Glutamatergic neuron (in vitro differentiated cells): ENCODE results near the gene CCDC88B. TPM values are rescaled to one million over a fixed set of nuclear protein-coding genes. Genes with fewer than 3 reads are reported as not detected.

Source experiments
- DNase-seq: peaks from one replicate; pipeline ENCODE4 v3.0.0; 2022
- H3K27ac Mint-ChIP-seq: one replicate; pipeline ENCODE4 v1.8.0; 2020; ENCODE audit warnings: mild to moderate bottlenecking, mixed read lengths, inconsistent platforms; ENCODE audit not compliant: unreplicated experiment
- H3K27me3 Mint-ChIP-seq: one replicate; pipeline ENCODE4 v1.8.0; 2020; ENCODE audit warnings: mild to moderate bottlenecking, moderate library complexity, mixed read lengths, inconsistent platforms; ENCODE audit not compliant: unreplicated experiment
- H3K36me3 Mint-ChIP-seq: one replicate; pipeline ENCODE4 v1.8.0; 2020; ENCODE audit warnings: mild to moderate bottlenecking, mixed read lengths, inconsistent platforms; ENCODE audit not compliant: unreplicated experiment
- H3K4me1 Mint-ChIP-seq: one replicate; pipeline ENCODE4 v1.8.0; 2020; ENCODE audit warnings: mild to moderate bottlenecking, low read depth, mixed read lengths, inconsistent platforms; ENCODE audit not compliant: unreplicated experiment
- H3K4me3 Mint-ChIP-seq: one replicate; pipeline ENCODE4 v1.8.0; 2020; ENCODE audit warnings: mild to moderate bottlenecking, mixed read lengths, inconsistent platforms; ENCODE audit not compliant: unreplicated experiment
- H3K9me3 Mint-ChIP-seq: one replicate; pipeline ENCODE4 v1.8.0; 2020; ENCODE audit warnings: mild to moderate bottlenecking, moderate library complexity, mixed read lengths, inconsistent platforms; ENCODE audit not compliant: unreplicated experiment
- total RNA-seq: library from RNA; stranded (reverse); fragmentation: NEBNext Ultra II Directional; extraction: Animal tissue kit (Norgen Biotek cat#: 25700); gene quantifications from one replicate; pipeline ENCODE4 v1.2.1, GENCODE V29; 2021; ENCODE audit not compliant: unreplicated experiment
- TF ChIP-seq, protein P1 (sequence below): fragments of 200-600 bp; sonication (generic); IDR thresholded peaks from one replicate; pipeline ENCODE4 v1.5.0; 2021; ENCODE audit not compliant: partially characterized antibody, unreplicated experiment

The CCDC88B gene
- total RNA-seq, 1 donor from 2014 or later = 83.6 TPM

DNA sequence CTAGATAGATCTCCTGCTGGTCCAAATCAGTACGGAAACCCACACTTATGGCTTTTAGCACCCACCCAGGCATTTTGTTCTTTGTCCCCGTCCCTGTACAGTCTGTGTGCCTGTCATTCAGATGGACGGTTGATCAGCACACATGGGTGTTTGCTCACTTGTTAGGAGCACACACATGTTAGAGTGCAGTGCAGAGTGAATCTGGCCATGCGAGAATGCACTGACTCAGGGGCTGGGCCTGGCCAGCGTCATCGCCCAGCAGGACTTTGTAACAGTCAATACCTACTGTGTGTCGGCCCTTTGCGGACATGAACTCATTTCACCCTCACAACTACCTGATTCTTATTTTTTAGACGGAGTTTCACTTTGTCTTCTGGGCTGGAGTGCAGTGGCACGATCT is 22.3 kb downstream of the CCDC88B start:
- peaks cover 9% of the 10 kb centered on the region for H3K27me3 Mint-ChIP-seq

DNA sequence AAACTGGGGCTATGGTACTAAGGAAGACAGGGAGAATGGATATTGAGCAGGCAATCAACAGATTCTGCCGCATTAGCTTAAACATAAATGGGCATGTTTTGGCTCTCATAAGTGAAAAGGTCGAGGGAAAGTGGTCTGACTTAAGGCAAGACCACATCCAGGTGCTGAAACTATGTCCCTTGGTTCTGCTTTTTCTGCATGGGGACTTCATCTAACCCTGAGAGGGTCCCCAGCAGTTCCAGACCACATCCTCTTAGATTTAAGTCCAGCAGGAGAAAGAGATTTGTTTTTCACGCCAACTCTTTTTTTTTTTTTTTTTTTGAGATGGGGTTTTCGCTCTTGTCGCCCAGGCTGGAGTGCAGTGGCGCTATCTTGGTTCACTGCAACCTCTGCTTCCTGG is 24.4 kb downstream of the CCDC88B start:
- peaks cover 18% of the 10 kb centered on the region for H3K27me3 Mint-ChIP-seq
- peaks cover 2% of the 10 kb centered on the region for H3K4me1 Mint-ChIP-seq
- H3K9me3 Mint-ChIP-seq = peaks cover 1% of the 10 kb centered on the region
- H3K27ac Mint-ChIP-seq = no peak overlapping the region
- H3K4me3 Mint-ChIP-seq = no peak overlapping the region
- peaks cover 5% of the 10 kb centered on the region for H3K36me3 Mint-ChIP-seq
- DNase-seq = no peak
- TF ChIP-seq, protein P1, sequence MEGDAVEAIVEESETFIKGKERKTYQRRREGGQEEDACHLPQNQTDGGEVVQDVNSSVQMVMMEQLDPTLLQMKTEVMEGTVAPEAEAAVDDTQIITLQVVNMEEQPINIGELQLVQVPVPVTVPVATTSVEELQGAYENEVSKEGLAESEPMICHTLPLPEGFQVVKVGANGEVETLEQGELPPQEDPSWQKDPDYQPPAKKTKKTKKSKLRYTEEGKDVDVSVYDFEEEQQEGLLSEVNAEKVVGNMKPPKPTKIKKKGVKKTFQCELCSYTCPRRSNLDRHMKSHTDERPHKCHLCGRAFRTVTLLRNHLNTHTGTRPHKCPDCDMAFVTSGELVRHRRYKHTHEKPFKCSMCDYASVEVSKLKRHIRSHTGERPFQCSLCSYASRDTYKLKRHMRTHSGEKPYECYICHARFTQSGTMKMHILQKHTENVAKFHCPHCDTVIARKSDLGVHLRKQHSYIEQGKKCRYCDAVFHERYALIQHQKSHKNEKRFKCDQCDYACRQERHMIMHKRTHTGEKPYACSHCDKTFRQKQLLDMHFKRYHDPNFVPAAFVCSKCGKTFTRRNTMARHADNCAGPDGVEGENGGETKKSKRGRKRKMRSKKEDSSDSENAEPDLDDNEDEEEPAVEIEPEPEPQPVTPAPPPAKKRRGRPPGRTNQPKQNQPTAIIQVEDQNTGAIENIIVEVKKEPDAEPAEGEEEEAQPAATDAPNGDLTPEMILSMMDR = no peak

More for the DNA sequence above, 22.3 kb downstream of the CCDC88B start:
- Mint-ChIP-seq H3K4me1 (peaks cover 2% of the 10 kb centered on the region), H3K4me3 (no peak overlapping the region), H3K9me3 (no peaks in the 10 kb centered on the region), H3K27ac (peak overlapping the region; percentile 17), H3K36me3 (peaks cover 5% of the 10 kb centered on the region)
- DNase-seq = no peak
- TF ChIP-seq, protein P1 = no peak

DNA sequence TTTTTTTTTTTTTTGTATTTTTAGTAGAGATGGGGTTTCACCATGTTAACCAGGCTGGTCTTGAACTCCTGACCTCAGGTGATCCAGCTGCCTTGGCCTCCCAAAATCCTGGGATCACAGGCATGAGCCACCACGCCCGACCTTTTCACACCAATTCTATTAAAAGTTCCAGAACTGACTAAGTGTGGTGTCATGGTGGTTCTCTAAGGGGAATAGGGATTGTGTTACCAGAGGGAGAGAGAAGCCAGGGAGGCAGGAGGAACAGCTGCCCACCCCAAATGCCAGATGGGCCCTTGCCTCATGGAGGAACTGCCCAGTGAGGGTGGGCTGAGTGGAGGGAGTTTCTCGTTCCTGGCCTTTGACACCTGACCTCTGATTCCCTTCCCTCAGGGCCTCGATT is 24.9 kb downstream of the CCDC88B start:
- TF ChIP-seq, protein P1 = no peak
- no peak for DNase-seq
- Mint-ChIP-seq H3K4me1 (no peaks in the 10 kb centered on the region), H3K27ac (no peak overlapping the region), H3K4me3 (no peak overlapping the region), H3K27me3 (peaks cover 15% of the 10 kb centered on the region), H3K36me3 (peaks cover 5% of the 10 kb centered on the region), H3K9me3 (peaks cover 1% of the 10 kb centered on the region)

DNA sequence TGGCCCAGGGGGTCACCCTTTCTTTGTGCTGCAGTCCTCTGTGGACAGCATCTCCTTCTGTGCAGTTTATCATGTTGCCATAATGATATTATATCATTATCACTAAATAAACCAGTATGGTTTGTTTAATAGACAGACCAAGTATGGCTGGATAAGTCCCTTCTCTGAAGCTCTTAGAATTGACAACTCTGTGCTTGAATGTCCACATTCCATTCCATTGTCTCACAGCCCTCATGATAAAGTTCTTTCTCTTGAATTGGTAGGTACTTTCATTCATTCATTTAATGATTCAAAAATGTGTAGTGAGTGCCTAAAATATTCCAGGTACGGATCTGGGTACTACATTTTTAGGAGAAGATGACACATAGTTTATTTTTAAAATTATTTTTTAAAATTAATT is 26.7 kb downstream of the CCDC88B start:
- no peaks in the 10 kb centered on the region for H3K4me1 Mint-ChIP-seq
- DNase-seq = no peak
- TF ChIP-seq, protein P1 = no peak
- no peak overlapping the region for H3K4me3 Mint-ChIP-seq
- peaks cover 1% of the 10 kb centered on the region for H3K9me3 Mint-ChIP-seq
- no peak overlapping the region for H3K27ac Mint-ChIP-seq
- peaks cover 12% of the 10 kb centered on the region for H3K27me3 Mint-ChIP-seq
- H3K36me3 Mint-ChIP-seq = peaks cover 5% of the 10 kb centered on the region

DNA sequence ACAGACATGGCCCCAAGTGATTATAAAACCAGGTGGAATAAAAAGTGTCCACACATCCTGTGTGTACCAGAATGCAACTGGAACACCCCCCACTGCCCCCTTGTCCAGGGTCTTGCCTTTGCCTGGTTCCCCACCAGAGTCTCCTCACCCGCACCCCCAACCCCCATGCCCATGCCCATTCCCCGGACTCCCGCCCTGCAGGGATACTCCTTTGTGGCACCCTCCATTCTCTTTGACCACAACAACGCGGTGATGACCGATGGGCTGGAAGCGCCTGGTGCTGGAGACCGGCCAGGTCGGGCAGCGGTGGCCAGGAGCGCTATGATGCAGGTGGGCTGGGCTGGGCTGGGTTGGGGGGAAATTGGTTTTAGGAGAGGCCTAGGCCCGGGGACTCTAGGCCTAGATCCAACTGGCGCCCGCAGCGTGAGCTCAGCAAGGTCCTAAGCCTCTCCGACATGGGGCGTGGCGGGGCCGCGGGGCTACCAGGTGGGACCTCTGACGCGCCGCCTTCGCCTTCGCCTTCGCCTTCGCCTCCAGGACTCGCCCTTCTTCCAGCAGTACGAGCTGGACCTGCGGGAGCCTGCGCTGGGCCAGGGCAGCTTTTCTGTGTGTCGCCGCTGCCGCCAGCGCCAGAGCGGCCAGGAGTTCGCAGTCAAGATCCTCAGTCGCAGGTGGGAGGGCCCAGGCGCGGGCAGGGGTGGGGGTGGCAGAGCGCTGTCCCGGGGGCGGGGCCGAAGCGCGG is 28.1 kb downstream of the CCDC88B start:
- peaks cover 5% of the 10 kb centered on the region for H3K36me3 Mint-ChIP-seq
- H3K4me1 Mint-ChIP-seq = no peaks in the 10 kb centered on the region
- TF ChIP-seq, protein P1 = no peak
- H3K27me3 Mint-ChIP-seq = peaks cover 15% of the 10 kb centered on the region
- DNase-seq = no peak
- no peak overlapping the region for H3K27ac Mint-ChIP-seq
- peaks cover 1% of the 10 kb centered on the region for H3K9me3 Mint-ChIP-seq
- H3K4me3 Mint-ChIP-seq = no peak overlapping the region
